Nephron progenitor cell (in vitro differentiated cells): Measurements from ENCODE around the gene MCF2L2.

Source experiments
- DNase-seq: peaks from one replicate; pipeline ENCODE4 v3.0.0; 2021
- H3K27ac Mint-ChIP-seq: 2 replicates; pipeline ENCODE4 v1.8.0; 2021; ENCODE audit warnings: mild to moderate bottlenecking, moderate library complexity, mixed read lengths
- H3K27me3 Mint-ChIP-seq: 2 replicates; pipeline ENCODE4 v1.8.0; 2021; ENCODE audit warnings: mild to moderate bottlenecking, low read depth, mixed read lengths; ENCODE audit not compliant: poor library complexity
- H3K36me3 Mint-ChIP-seq: 2 replicates; pipeline ENCODE4 v1.8.0; 2021; ENCODE audit warnings: low read depth, mixed read lengths
- H3K4me1 Mint-ChIP-seq: 2 replicates; pipeline ENCODE4 v1.8.0; 2021; ENCODE audit warnings: mixed read lengths
- H3K4me3 Mint-ChIP-seq: 2 replicates; pipeline ENCODE4 v1.8.0; 2021; ENCODE audit warnings: mild to moderate bottlenecking, moderate library complexity, mixed read lengths
- H3K9me3 Mint-ChIP-seq: 2 replicates; pipeline ENCODE4 v1.8.0; 2021; ENCODE audit warnings: mild to moderate bottlenecking, moderate library complexity, mixed read lengths
- CTCF ChIP-seq: fragments of 200-600 bp; sonication (generic); IDR thresholded peaks from 2 replicates; pipeline ENCODE4 v1.5.0; 2021; ENCODE audit warnings: antibody characterized with exemption

MCF2L2 gene

GRCh38 chr3:183439515-183439914 lies 11.1 kb upstream of the MCF2L2 start:
- no peak overlapping the region for H3K27ac Mint-ChIP-seq
- no peaks in the 10 kb centered on the region for H3K27me3 Mint-ChIP-seq
- H3K9me3 Mint-ChIP-seq = peaks cover 33% of the 10 kb centered on the region
- H3K4me1 Mint-ChIP-seq = peaks cover 20% of the 10 kb centered on the region
- DNase-seq = no peak
- no peak overlapping the region for H3K4me3 Mint-ChIP-seq
- H3K36me3 Mint-ChIP-seq = peaks cover 7% of the 10 kb centered on the region
- no peak for TF ChIP-seq CTCF

- Mint-ChIP-seq H3K9me3 (peaks cover 25% of the 10 kb centered on the region), H3K36me3 (peaks cover 7% of the 10 kb centered on the region), H3K27ac (no peak overlapping the region), H3K4me1 (peaks cover 28% of the 10 kb centered on the region), H3K4me3 (no peak overlapping the region), H3K27me3 (peaks cover 1% of the 10 kb centered on the region)
- no peak for TF ChIP-seq CTCF
- no peak for DNase-seq
Observed at GRCh38 chr3:183438735-183439134, 10.3 kb upstream of the MCF2L2 start.

GRCh38 chr3:183437666-183438564 lies 9.5 kb upstream of the MCF2L2 start:
- peaks cover 30% of the 10 kb centered on the region for H3K4me1 Mint-ChIP-seq
- no peak overlapping the region for H3K4me3 Mint-ChIP-seq
- peaks cover 4% of the 10 kb centered on the region for H3K27me3 Mint-ChIP-seq
- no peaks in the 10 kb centered on the region for H3K36me3 Mint-ChIP-seq
- no peak for TF ChIP-seq CTCF
- no peak for DNase-seq
- no peak overlapping the region for H3K27ac Mint-ChIP-seq
- H3K9me3 Mint-ChIP-seq = peaks cover 17% of the 10 kb centered on the region

- DNase-seq = no peak
- peaks cover 9% of the 10 kb centered on the region for H3K9me3 Mint-ChIP-seq
- peaks cover 30% of the 10 kb centered on the region for H3K4me1 Mint-ChIP-seq
- no peak for TF ChIP-seq CTCF
- no peak overlapping the region for H3K27ac Mint-ChIP-seq
- no peaks in the 10 kb centered on the region for H3K36me3 Mint-ChIP-seq
- no peak overlapping the region for H3K4me3 Mint-ChIP-seq
- H3K27me3 Mint-ChIP-seq = peaks cover 4% of the 10 kb centered on the region
Observed at GRCh38 chr3:183437061-183437460, 8.6 kb upstream of the MCF2L2 start.

GRCh38 chr3:183435661-183436060 lies 7.2 kb upstream of the MCF2L2 start:
- Mint-ChIP-seq H3K4me3 (no peak overlapping the region), H3K4me1 (peaks cover 30% of the 10 kb centered on the region), H3K9me3 (peaks cover 3% of the 10 kb centered on the region), H3K27ac (no peak overlapping the region), H3K27me3 (peaks cover 13% of the 10 kb centered on the region), H3K36me3 (no peaks in the 10 kb centered on the region)
- no peak for TF ChIP-seq CTCF
- no peak for DNase-seq

- H3K27me3 Mint-ChIP-seq = peaks cover 20% of the 10 kb centered on the region
- H3K4me1 Mint-ChIP-seq = peaks cover 30% of the 10 kb centered on the region
- no peak overlapping the region for H3K27ac Mint-ChIP-seq
- DNase-seq = no peak
- H3K4me3 Mint-ChIP-seq = no peak overlapping the region
- no peaks in the 10 kb centered on the region for H3K9me3 Mint-ChIP-seq
- no peak for TF ChIP-seq CTCF
- no peaks in the 10 kb centered on the region for H3K36me3 Mint-ChIP-seq
Observed at GRCh38 chr3:183434992-183435391, 6.6 kb upstream of the MCF2L2 start.
